Neural cell (in vitro differentiated cells): ENCODE data around the gene LDLRAD3. TPM values are rescaled to one million over a fixed set of nuclear protein-coding genes. Genes with fewer than 3 reads are reported as not detected.

ENCODE experiments used
- H2AFZ ChIP-seq: fragments of 200-600, 300-800 bp; sonication (generic), shearing (Covaris generic); 2 replicates; pipeline ENCODE4 v1.6.0; 2014; ENCODE audit warnings: low read depth, mild to moderate bottlenecking, antibody characterized with exemption, low read length, moderate library complexity
- H3F3A ChIP-seq: fragments of 200-600 bp; shearing (Covaris generic); 2 replicates; pipeline ENCODE4 v1.6.1; 2016; ENCODE audit warnings: mild to moderate bottlenecking, moderate library complexity, mixed read lengths, antibody characterized with exemption, low read length; ENCODE audit not compliant: insufficient read depth, poor library complexity, severe bottlenecking
- H3K27ac ChIP-seq: fragments of 200-600, 300-800 bp; sonication (generic), shearing (Covaris generic); 2 replicates; pipeline ENCODE4 v1.5.1; 2014; ENCODE audit warnings: mild to moderate bottlenecking, low read length, moderate library complexity
- H3K27me3 ChIP-seq: fragments of 300-800, 200-600 bp; sonication (generic), shearing (Covaris generic); 2 replicates; pipeline ENCODE4 v1.6.0; 2014; ENCODE audit warnings: mild to moderate bottlenecking, low read depth, low read length, moderate library complexity; ENCODE audit not compliant: insufficient read depth
- H3K36me3 ChIP-seq: fragments of 300-800, 200-600 bp; sonication (generic), shearing (Covaris generic); 2 replicates; pipeline ENCODE4 v1.5.1; 2014; ENCODE audit warnings: mild to moderate bottlenecking, antibody characterized with exemption, low read length, moderate library complexity; ENCODE audit not compliant: insufficient read depth
- H3K4me2 ChIP-seq: fragments of 300-800, 200-600 bp; sonication (generic), shearing (Covaris generic); 2 replicates; pipeline ENCODE4 v1.6.0; 2014; ENCODE audit warnings: mild to moderate bottlenecking, low read length
- H3K4me3 ChIP-seq: fragments of 300-800, 200-600 bp; sonication (generic), shearing (Covaris generic); 2 replicates; pipeline ENCODE4 v1.5.1; 2014; ENCODE audit warnings: mild to moderate bottlenecking, low read length, moderate library complexity
- H3K79me2 ChIP-seq: fragments of 200-600 bp; shearing (Covaris generic); replicated peaks from 2 replicates; pipeline ENCODE4 v1.6.0; 2014; ENCODE audit warnings: mild to moderate bottlenecking, low read length, moderate library complexity; ENCODE audit not compliant: insufficient read depth
- H3K9ac ChIP-seq: fragments of 300-800, 200-600 bp; sonication (generic), shearing (Covaris generic); 2 replicates; pipeline ENCODE4 v1.6.1; 2016; ENCODE audit warnings: mild to moderate bottlenecking, low read length, mixed read lengths
- H3K9me2 ChIP-seq: fragments of 200-600 bp; shearing (Covaris generic); 2 replicates; pipeline ENCODE4 v1.6.1; 2016; ENCODE audit warnings: mild to moderate bottlenecking, low read length, mixed read lengths; ENCODE audit not compliant: insufficient read depth
- H3K9me3 ChIP-seq: fragments of 200-600, 300-800 bp; sonication (generic), shearing (Covaris generic); 2 replicates; pipeline ENCODE4 v1.6.1; 2016; ENCODE audit warnings: mild to moderate bottlenecking, mixed run types, low read length, moderate library complexity, mixed read lengths
- H4K20me1 ChIP-seq: fragments of 200-600 bp; shearing (Covaris generic); 2 replicates; pipeline ENCODE4 v1.6.1; 2016; ENCODE audit warnings: mild to moderate bottlenecking, mixed run types; ENCODE audit not compliant: insufficient read depth
- EP300 ChIP-seq: fragments of 450-650 bp; conservative IDR thresholded peaks from 2 replicates; pipeline ENCODE4 v1.6.1; 2014; ENCODE audit warnings: antibody characterized with exemption, mild to moderate bottlenecking, moderate library complexity; ENCODE audit not compliant: poor library complexity, severe bottlenecking
- EZH2 ChIP-seq: fragments of 200-600, 300-800 bp; shearing (Covaris generic), sonication (generic); IDR thresholded peaks from 2 replicates; pipeline ENCODE4 v1.6.1; 2014; ENCODE audit warnings: antibody characterized with exemption, low read length, borderline replicate concordance, mild to moderate bottlenecking; ENCODE audit not compliant: insufficient read depth, poor library complexity, severe bottlenecking
- MXI1 ChIP-seq: fragments of 450-650 bp; conservative IDR thresholded peaks from 2 replicates; pipeline ENCODE4 v1.6.1; 2014; ENCODE audit warnings: antibody characterized with exemption, mild to moderate bottlenecking; ENCODE audit not compliant: poor library complexity, severe bottlenecking
- POLR2AphosphoS5 ChIP-seq: IDR thresholded peaks from 2 replicates; pipeline ENCODE4 v1.6.1; 2012
- RAD21 ChIP-seq: fragments of 450-650 bp; conservative IDR thresholded peaks from 2 replicates; pipeline ENCODE4 v1.6.1; 2014; ENCODE audit warnings: antibody characterized with exemption, mild to moderate bottlenecking, moderate library complexity
- SMC3 ChIP-seq: fragments of 450-650 bp; conservative IDR thresholded peaks from 2 replicates; pipeline ENCODE4 v1.6.1; 2014; ENCODE audit warnings: antibody characterized with exemption, mild to moderate bottlenecking, moderate library complexity; ENCODE audit not compliant: poor library complexity
- TAF1 ChIP-seq: IDR thresholded peaks from 2 replicates; pipeline ENCODE4 v1.6.1; 2012; ENCODE audit warnings: low read depth
- polyA plus RNA-seq: library from polyadenylated mRNA; depleted of rRNA; stranded (reverse); fragments of >200 nt; gene quantifications from 2 replicates; pipeline ENCODE4 v1.2.3, GENCODE V29; 2014
- TF ChIP-seq, protein P1 (sequence below): IDR thresholded peaks from 2 replicates; pipeline ENCODE4 v1.6.1; 2012; ENCODE audit warnings: borderline replicate concordance
- TF ChIP-seq, protein P2 (sequence below): fragments of 450-650 bp; IDR thresholded peaks from 2 replicates; pipeline ENCODE4 v1.5.1; 2014; ENCODE audit warnings: antibody characterized with exemption, mild to moderate bottlenecking, moderate library complexity; ENCODE audit not compliant: poor library complexity, severe bottlenecking

The LDLRAD3 gene
- polyA plus RNA-seq, 1 donor from 2014 or later, result 3.5 TPM

DNA sequence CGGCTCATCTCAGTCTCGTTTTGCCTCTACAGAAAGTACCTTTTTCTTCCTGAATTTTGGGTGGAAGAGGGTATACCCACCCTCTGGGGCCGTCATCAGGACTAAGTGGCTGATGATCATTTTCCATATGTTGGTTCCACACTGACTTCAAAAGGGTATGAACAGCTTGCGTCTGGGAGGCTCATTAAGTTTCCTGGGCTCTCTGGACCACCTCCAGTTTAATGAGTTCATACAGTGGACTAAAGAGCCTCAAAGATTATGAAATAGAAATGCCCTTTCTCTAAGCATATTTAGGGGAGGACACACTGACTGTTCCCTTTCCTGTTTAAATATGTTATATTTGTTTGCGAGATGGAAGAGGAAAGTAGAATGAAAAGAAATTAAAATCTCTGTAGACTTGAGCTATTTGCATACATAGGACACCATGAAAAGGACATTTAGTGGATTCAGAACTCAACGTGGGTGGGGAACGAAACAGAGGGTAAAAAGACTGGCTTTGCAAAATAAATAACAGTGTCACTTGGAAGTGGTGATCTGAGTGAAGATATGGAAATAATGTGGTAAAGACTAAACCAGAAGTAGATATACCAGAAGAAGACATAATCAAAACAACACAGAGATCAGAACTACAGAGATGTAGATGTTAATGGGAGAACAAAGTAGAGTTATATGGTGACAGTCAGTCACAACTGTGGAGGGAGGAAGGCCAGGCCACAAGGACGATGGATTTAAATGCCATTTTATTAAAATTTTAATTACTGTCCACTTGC lies 18.7 kb downstream of the LDLRAD3 start:
- H3K9me3 ChIP-seq, result peaks cover 3% of the 10 kb centered on the region
- H3K9me2 ChIP-seq, result no peaks in the 10 kb centered on the region
- H3F3A ChIP-seq, result no peaks in the 10 kb centered on the region
- no peak overlapping the region for H2AFZ ChIP-seq
- no peaks in the 10 kb centered on the region for H3K36me3 ChIP-seq
- no peak overlapping the region for H3K4me3 ChIP-seq
- H3K9ac ChIP-seq, result no peak overlapping the region
- H3K27me3 ChIP-seq, result no peaks in the 10 kb centered on the region
- peaks cover 11% of the 10 kb centered on the region for H3K79me2 ChIP-seq
- no peaks in the 10 kb centered on the region for H4K20me1 ChIP-seq
- H3K27ac ChIP-seq, result no peak overlapping the region
- no peak overlapping the region for H3K4me2 ChIP-seq
- TF ChIP-seq, protein P1, sequence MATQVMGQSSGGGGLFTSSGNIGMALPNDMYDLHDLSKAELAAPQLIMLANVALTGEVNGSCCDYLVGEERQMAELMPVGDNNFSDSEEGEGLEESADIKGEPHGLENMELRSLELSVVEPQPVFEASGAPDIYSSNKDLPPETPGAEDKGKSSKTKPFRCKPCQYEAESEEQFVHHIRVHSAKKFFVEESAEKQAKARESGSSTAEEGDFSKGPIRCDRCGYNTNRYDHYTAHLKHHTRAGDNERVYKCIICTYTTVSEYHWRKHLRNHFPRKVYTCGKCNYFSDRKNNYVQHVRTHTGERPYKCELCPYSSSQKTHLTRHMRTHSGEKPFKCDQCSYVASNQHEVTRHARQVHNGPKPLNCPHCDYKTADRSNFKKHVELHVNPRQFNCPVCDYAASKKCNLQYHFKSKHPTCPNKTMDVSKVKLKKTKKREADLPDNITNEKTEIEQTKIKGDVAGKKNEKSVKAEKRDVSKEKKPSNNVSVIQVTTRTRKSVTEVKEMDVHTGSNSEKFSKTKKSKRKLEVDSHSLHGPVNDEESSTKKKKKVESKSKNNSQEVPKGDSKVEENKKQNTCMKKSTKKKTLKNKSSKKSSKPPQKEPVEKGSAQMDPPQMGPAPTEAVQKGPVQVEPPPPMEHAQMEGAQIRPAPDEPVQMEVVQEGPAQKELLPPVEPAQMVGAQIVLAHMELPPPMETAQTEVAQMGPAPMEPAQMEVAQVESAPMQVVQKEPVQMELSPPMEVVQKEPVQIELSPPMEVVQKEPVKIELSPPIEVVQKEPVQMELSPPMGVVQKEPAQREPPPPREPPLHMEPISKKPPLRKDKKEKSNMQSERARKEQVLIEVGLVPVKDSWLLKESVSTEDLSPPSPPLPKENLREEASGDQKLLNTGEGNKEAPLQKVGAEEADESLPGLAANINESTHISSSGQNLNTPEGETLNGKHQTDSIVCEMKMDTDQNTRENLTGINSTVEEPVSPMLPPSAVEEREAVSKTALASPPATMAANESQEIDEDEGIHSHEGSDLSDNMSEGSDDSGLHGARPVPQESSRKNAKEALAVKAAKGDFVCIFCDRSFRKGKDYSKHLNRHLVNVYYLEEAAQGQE, result no peak
- no peak for TF ChIP-seq SMC3
- TF ChIP-seq POLR2AphosphoS5, result no peak
- TF ChIP-seq EZH2, result no peak
- TF ChIP-seq MXI1, result no peak
- TF ChIP-seq EP300, result no peak
- TF ChIP-seq TAF1, result no peak
- TF ChIP-seq, protein P2, sequence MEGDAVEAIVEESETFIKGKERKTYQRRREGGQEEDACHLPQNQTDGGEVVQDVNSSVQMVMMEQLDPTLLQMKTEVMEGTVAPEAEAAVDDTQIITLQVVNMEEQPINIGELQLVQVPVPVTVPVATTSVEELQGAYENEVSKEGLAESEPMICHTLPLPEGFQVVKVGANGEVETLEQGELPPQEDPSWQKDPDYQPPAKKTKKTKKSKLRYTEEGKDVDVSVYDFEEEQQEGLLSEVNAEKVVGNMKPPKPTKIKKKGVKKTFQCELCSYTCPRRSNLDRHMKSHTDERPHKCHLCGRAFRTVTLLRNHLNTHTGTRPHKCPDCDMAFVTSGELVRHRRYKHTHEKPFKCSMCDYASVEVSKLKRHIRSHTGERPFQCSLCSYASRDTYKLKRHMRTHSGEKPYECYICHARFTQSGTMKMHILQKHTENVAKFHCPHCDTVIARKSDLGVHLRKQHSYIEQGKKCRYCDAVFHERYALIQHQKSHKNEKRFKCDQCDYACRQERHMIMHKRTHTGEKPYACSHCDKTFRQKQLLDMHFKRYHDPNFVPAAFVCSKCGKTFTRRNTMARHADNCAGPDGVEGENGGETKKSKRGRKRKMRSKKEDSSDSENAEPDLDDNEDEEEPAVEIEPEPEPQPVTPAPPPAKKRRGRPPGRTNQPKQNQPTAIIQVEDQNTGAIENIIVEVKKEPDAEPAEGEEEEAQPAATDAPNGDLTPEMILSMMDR, result no peak
- TF ChIP-seq RAD21, result no peak

DNA sequence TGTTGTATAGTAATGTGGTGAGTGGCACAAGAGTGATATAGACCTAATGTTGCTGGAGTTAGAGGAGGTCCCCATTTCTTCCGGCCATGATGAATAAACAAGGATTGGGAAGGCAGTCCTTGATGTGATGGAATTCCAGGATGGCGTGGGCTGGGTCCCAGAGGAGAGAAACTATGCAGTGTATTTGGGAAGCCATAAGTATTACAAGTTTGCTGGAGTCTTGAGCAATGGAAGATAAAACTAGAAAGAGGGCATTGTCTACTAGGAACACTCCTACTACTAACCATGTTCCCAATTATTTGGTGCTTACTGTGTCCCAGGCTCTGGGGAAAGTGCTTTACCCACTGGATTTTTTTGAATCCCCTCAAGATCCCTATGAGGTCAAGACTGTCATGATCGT lies 20.0 kb downstream of the LDLRAD3 start:
- Histone ChIP-seq H3K9me3 (peaks cover 3% of the 10 kb centered on the region), H3K27ac (no peak overlapping the region), H3K27me3 (no peaks in the 10 kb centered on the region), H3K9ac (no peak overlapping the region), H3K79me2 (peaks cover 11% of the 10 kb centered on the region), H3K4me3 (no peak overlapping the region), H4K20me1 (no peaks in the 10 kb centered on the region), H2AFZ (no peak overlapping the region), H3F3A (no peaks in the 10 kb centered on the region), H3K36me3 (no peaks in the 10 kb centered on the region), H3K9me2 (no peaks in the 10 kb centered on the region), H3K4me2 (no peak overlapping the region)
- TF ChIP-seq TAF1 (no peak), EZH2 (no peak), EP300 (no peak), SMC3 (no peak)
- TF ChIP-seq, protein P1, result no peak
- TF ChIP-seq, protein P2, result no peak
